ENCODE measurements around the gene CADM4. TPM values are rescaled to one million over a fixed set of nuclear protein-coding genes. Genes with fewer than 3 reads are reported as not detected.

The CADM4 gene
- total RNA-seq, 1 experiment from 2014 or later = 28.7 TPM

DNA sequence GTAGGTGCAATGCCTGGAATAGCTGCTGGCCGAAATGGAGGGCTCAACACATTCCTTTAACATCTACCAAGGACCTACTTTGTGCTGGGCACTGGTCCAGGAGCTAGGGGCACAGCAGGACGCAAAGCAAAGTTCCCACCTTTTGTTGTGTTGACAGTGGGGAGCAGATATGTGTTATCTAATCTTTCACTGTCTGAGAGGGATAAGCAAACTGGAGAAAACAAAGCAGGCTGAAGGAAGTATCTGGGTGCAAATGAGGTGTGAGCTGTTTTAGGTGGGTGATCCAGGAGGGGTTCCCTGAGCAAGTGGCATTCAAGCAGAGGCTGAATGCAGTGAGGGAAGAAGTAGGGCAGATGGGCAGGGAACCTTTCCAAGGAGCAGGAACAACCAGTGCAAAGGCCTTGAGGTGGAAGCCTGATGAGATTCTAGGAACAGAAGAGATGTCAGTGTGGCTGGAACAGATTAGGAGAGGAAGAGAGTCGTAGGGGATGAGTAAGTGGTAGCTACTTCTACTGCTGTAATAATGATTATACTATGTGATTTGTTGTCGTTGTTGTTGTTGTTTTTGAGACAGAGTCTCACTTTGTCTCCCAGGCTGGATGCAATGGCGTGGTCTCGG, 32.5 kb upstream of the CADM4 start:
- intact Hi-C loops (cut with micrococcal nuclease; ENCODE audit: unreplicated experiment) = no loop called here
- POLR2A ChIA-PET (ENCODE audit: low non-redundant PET) = no interaction called here

GRCh38 chr19:43668406-43669109, 28.9 kb upstream of the CADM4 start:
- CTCF ChIA-PET = interaction anchor here (0.8 to 1.1 kb wide), 3 partner anchors 77 to 141 kb away, joined by 3 to 5 read pairs (median 3); no protein-coding TSS in a partner anchor
- Histone ChIP-seq H3K4me3 (ENCODE audit: low read depth, low read length, poor library complexity, severe bottlenecking) (peak overlapping the region; percentile 54), H3K27ac (ENCODE audit: low read depth, low read length, poor library complexity, severe bottlenecking) (peak overlapping the region; percentile 83), H3K36me3 (ENCODE audit: insufficient read depth, low read length, poor library complexity, severe bottlenecking) (no peaks in the 10 kb centered on the region), H3K4me1 (ENCODE audit: insufficient read depth, low read length, poor library complexity, severe bottlenecking) (peaks cover 15% of the 10 kb centered on the region), H3K27me3 (replicated peaks; ENCODE audit: insufficient read depth, low read depth, low read length, poor library complexity) (no peaks in the 10 kb centered on the region), H3K9me3 (ENCODE audit: low read depth, low read length, poor library complexity, severe bottlenecking) (no peaks in the 10 kb centered on the region)
- TF ChIP-seq, protein P1, sequence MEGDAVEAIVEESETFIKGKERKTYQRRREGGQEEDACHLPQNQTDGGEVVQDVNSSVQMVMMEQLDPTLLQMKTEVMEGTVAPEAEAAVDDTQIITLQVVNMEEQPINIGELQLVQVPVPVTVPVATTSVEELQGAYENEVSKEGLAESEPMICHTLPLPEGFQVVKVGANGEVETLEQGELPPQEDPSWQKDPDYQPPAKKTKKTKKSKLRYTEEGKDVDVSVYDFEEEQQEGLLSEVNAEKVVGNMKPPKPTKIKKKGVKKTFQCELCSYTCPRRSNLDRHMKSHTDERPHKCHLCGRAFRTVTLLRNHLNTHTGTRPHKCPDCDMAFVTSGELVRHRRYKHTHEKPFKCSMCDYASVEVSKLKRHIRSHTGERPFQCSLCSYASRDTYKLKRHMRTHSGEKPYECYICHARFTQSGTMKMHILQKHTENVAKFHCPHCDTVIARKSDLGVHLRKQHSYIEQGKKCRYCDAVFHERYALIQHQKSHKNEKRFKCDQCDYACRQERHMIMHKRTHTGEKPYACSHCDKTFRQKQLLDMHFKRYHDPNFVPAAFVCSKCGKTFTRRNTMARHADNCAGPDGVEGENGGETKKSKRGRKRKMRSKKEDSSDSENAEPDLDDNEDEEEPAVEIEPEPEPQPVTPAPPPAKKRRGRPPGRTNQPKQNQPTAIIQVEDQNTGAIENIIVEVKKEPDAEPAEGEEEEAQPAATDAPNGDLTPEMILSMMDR (conservative IDR thresholded peaks at IDR 0.05; ENCODE audit: low read depth, low read length) = no peak
- TF ChIP-seq EZH2 (IDR thresholded peaks at IDR 0.05; ENCODE audit: borderline replicate concordance, low read depth, low read length, poor library complexity, severe bottlenecking) = no peak
- POLR2A ChIA-PET (ENCODE audit: low non-redundant PET) = interaction anchor here (0.6 to 1.0 kb wide), 4 partner anchors 20 to 267 kb away, joined by 3 to 4 read pairs (median 3); no protein-coding TSS in a partner anchor
- DNase-seq (ENCODE audit: low spot score) = peak; percentile 98
- no TSS peak for BruUV-seq (replicated peaks)
- intact Hi-C loops (cut with micrococcal nuclease; ENCODE audit: unreplicated experiment) = loop anchor here (10.0 kb wide), 1 partner anchor 134 kb away; the partner anchor contains the start of gene ZNF575

More for the DNA sequence above, 32.5 kb upstream of the CADM4 start:
- Histone ChIP-seq H3K36me3 (ENCODE audit: insufficient read depth, low read length, poor library complexity, severe bottlenecking) (no peaks in the 10 kb centered on the region), H3K9me3 (ENCODE audit: low read depth, low read length, poor library complexity, severe bottlenecking) (no peaks in the 10 kb centered on the region), H3K27me3 (replicated peaks; ENCODE audit: insufficient read depth, low read depth, low read length, poor library complexity) (no peaks in the 10 kb centered on the region), H3K4me1 (ENCODE audit: insufficient read depth, low read length, poor library complexity, severe bottlenecking) (peaks cover 13% of the 10 kb centered on the region), H3K4me3 (ENCODE audit: low read depth, low read length, poor library complexity, severe bottlenecking) (no peak overlapping the region), H3K27ac (ENCODE audit: low read depth, low read length, poor library complexity, severe bottlenecking) (no peak overlapping the region)
- CTCF ChIA-PET = no interaction called here
- no peak for DNase-seq (ENCODE audit: low spot score)
- TF ChIP-seq, protein P1 (conservative IDR thresholded peaks at IDR 0.05; ENCODE audit: low read depth, low read length) = no peak
- TF ChIP-seq EZH2 (IDR thresholded peaks at IDR 0.05; ENCODE audit: borderline replicate concordance, low read depth, low read length, poor library complexity, severe bottlenecking) = no peak
- no TSS peak for BruUV-seq (replicated peaks)

GRCh38 chr19:43667876-43668405, 28.3 kb upstream of the CADM4 start:
- TF ChIP-seq, protein P1 (conservative IDR thresholded peaks at IDR 0.05; ENCODE audit: low read depth, low read length) = no peak
- no peak for TF ChIP-seq EZH2 (IDR thresholded peaks at IDR 0.05; ENCODE audit: borderline replicate concordance, low read depth, low read length, poor library complexity, severe bottlenecking)
- Histone ChIP-seq H3K27ac (ENCODE audit: low read depth, low read length, poor library complexity, severe bottlenecking) (peak overlapping the region; percentile 83), H3K4me3 (ENCODE audit: low read depth, low read length, poor library complexity, severe bottlenecking) (peak overlapping the region; percentile 54), H3K4me1 (ENCODE audit: insufficient read depth, low read length, poor library complexity, severe bottlenecking) (peaks cover 15% of the 10 kb centered on the region), H3K36me3 (ENCODE audit: insufficient read depth, low read length, poor library complexity, severe bottlenecking) (no peaks in the 10 kb centered on the region), H3K9me3 (ENCODE audit: low read depth, low read length, poor library complexity, severe bottlenecking) (no peaks in the 10 kb centered on the region), H3K27me3 (replicated peaks; ENCODE audit: insufficient read depth, low read depth, low read length, poor library complexity) (no peaks in the 10 kb centered on the region)
- ChIA-PET POLR2A (ENCODE audit: low non-redundant PET) (interaction anchor here (0.6 to 1.0 kb wide), 3 partner anchors 23 to 268 kb away, joined by 3 to 4 read pairs (median 3); no protein-coding TSS in a partner anchor), CTCF (interaction anchor here (0.5 to 1.1 kb wide), 4 partner anchors 70 to 142 kb away, joined by 3 to 5 read pairs (median 3); no protein-coding TSS in a partner anchor)
- DNase-seq (ENCODE audit: low spot score) = no peak
- intact Hi-C loops (cut with micrococcal nuclease; ENCODE audit: unreplicated experiment) = loop anchor here (10.0 kb wide), 1 partner anchor 133 kb away; the partner anchor contains the start of gene ZNF575
- no TSS peak for BruUV-seq (replicated peaks)
